GM19395 (cell line): ENCODE results near the gene IGF1.

ENCODE experiments used
- ATAC-seq: cut with Tn5 transposase; IDR thresholded peaks from one replicate; pipeline ENCODE4 v1.9.1; 2021; ENCODE audit warnings: mild to moderate bottlenecking, moderate library complexity; ENCODE audit not compliant: unreplicated experiment

IGF1 gene

DNA sequence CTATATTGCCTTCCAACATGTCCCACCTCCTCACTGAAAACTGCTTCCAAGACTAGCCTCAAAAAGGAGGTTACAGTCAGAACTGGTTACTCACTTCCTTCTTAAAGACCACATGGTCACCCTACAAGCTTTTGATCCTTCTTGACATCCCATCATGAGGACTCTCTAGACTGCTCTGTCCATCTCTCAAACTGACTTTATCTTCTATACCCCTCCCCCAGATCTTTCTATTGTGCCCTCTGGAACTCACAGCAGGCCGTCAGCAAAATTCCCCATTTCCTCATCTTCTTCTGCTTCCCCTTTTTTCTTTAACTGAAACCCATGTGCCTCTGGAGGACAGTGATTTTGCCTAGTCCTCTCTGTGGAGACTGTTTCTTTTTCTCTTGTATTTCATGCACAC lies 18.1 kb upstream of the IGF1 start:
- ATAC-seq: no peak

DNA sequence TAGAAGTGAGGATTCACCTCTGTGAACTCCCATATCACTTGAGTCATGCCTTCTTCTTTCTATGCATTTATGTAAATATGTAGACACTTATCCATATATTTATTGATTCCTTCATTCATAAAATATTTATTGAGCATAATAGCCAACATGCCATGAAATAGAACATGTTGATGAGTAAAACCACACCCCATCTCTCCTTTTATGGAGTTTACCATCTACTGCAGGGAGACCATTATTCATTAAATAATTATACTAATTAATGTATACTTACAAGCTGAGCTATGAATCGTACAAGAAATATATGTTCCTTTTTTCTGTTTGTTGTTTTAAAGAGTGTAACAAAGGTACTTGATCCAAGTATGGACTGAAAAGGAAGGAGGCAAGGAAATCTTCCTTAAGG lies 17.4 kb upstream of the IGF1 start:
- ATAC-seq: no peak

DNA sequence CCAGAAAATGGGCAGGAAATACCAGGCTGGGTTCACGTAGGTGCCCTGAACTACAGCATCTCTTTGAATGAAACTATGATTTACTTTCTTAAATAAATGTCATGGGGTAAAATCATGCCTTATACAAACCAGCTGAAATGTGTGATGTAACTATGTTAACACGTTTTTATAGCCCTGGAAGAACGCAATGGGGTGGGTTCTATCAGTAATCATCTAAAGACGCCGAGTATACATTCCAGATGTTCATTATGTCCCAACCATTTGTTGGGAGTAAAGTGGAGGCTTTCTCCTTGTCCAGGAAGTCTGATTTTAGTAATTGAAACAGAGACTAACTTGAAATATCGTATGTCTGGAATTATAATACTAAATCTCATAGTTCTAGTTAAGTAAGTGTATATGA lies 16.2 kb upstream of the IGF1 start:
- ATAC-seq: no peak

DNA sequence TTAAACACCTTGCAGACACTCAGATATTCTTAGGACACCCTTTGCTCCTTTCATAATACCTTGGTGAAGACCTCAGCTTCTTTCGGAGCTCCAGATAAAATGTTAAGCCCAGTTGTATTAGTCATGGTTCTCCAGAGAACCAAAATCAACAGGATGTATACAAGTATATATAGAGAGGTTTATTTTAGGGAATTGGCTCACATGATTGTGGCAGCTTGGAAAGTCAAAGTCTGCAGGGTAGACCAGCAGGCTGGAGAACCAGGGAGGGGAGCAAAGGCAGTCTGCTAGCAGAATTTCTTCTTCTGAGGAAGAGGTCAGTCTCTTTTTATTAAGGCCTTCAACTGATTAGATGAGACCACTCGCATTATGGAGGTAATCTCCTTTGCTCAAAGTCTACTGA lies 6.9 kb upstream of the IGF1 start:
- no peak for ATAC-seq

DNA sequence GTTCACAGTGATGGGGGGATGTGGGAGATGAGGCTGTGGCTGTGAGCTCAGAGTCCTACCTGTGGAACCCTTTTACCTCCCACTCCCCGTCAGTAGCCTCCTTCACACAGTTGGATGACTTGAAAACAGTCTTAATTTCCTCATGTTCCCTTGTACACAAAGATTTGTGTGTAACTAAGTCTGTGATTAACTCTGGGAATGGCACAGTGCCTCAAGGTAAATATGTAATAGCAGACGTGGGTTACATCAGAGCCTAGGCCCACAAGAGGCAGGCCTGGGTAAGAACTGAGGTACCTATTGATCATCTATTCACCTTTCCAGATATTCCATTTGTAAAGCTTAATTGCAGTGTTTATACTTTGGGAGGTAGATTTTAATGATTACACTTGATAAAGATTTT lies 5.8 kb upstream of the IGF1 start:
- ATAC-seq: no peak

DNA sequence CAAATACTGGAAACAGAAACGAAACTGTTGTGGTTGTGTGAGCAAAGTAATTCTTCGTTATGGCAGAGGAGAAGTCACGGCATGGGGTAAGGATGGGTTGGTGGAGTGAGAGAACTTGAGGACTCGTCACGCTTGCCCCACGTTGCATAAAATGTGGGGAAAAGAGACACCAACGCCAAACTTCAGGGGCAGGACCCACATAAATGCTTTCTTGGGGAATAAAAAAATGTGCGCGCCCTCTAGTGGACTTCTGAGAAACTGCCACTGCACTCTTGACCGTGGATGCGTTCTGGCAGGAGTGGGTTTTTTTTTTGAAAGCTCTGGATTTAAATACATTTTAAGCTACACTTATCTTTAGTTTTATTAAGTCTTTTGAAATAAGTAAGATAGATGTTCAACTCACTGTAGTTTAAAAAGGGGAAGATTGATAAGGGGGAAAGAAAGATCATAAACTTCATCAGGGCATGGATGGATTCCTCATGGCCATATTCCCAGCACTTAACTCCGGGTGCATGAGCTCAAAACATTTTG lies 4.1 kb upstream of the IGF1 start:
- peak; percentile 66 for ATAC-seq

DNA sequence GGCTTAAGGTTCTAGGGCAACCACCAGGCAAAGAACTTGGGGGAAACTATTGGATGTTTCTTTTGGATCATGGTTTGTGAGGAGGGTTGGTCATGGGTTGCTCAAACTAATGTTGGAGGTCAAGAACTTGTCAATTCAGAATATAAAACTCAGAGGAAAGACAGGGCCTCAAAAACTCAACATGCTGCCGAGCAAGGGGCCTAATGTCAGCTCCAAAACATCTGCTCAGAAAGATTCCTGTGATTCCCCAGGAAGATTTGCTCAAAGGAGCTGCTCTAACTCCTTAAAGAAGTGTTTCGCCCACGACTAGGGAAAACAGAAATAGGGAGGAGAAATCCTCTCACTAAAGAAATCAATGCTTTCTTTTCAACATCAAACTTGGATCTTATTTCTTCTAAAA lies 3.7 kb upstream of the IGF1 start:
- peak; percentile 27 for ATAC-seq

DNA sequence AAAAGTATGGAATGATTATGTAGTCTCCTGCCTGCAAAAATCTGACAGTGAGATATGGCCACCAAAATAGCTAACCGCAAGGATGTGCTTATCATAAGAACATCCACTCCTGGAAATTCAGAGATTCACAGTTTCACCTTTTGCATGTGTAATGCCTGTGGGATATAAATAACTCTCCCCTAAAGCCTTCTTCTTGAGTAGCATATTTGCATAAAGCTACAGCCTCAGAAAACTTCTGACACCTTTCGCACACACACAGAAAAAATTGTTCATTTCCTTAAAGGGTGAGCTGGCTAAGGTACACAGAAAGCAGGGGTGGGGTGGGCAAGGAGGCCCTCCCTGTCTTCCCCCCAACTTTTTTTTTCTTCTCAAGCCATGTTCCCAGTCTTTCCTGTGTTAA lies 3.1 kb upstream of the IGF1 start:
- peak; percentile 60 for ATAC-seq

DNA sequence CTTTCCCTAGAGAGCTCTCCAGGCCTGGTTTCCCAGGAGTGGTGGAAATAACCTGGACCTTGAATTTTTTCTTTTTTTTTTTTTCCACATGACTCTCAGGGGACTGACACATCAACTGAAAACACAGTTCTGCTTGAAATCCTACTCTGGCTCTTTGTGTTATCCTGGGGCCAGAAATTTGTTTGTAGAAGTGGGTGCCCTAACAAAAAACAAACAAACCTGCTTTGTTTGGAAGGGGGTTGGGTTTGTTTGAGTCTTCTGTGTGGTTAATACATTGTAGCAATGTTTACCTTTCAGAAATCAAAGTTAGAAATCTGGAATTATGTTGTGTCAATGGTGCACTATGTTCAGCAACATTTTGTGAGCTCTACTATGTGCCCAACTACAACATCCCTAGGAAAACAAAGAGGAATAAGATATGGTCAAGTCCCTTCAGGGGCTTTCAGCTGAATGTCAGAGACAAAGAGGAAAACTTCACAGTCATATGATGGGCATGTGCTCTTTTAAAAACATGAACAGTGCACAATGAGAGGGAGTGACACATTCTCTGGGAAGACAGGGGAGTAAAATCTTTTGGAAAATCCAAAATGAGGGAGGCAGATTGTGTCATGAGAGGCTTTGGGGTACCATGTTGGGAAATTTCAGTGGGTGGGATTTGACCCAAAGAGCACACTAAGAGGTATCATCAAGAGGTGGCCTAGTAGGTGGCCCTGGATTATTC lies 1.5 kb upstream of the IGF1 start:
- no peak for ATAC-seq

DNA sequence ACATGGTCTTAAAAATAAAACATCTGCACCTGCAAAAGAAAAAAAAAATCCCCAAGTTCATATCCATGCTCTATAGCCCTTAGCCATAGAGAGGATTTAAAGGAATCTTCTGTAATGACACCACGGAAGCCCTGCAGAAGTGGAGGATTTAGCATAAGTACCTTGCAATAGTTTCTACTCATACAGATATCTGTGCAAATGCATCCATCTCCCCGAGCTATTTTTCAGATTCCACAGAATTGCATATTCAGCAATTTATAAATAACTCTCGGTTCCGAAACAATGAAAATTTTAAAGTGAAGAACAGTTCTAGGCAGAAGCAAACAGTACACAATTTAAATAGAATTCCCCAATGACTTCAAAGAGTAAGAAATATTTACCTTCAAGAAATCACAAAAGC lies 424 bp downstream of the IGF1 start:
- ATAC-seq: no peak

DNA sequence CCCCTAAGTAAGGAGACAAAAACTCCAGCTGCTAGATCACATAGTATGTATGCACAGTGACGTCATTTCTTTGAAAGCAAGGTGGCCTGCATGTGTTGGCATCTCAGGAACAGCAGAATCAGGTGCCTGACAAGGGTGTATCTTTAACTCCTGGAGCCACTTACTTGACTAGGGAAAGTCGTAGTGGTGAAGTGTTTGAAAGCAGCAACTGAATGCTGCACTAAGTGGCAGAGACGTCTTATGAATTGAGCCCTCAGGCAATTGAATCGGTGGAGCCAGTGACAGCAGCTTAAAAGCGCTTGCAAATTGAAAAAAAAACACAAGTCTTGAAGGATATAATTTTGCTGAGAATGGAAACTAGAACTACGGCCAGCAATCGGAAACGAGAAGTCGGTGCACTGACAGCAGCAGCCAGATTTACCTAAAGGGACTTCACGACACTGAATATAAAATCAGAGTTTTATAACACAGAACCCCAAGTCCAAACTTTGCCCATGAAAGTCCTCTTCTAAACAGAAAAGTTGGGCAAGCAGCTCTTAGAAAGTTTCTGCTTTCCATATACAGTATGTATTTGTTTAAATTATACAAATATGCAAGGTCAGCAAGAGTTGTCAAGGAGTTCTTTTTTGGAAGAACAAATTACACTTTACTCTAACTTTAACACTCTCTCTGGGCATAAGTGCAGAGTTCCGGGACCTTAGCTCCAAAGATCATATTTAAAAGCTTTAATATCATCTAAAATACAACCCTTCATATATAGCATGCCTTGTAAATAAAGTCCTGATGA lies 1.1 kb downstream of the IGF1 start:
- peak; percentile 52 for ATAC-seq

DNA sequence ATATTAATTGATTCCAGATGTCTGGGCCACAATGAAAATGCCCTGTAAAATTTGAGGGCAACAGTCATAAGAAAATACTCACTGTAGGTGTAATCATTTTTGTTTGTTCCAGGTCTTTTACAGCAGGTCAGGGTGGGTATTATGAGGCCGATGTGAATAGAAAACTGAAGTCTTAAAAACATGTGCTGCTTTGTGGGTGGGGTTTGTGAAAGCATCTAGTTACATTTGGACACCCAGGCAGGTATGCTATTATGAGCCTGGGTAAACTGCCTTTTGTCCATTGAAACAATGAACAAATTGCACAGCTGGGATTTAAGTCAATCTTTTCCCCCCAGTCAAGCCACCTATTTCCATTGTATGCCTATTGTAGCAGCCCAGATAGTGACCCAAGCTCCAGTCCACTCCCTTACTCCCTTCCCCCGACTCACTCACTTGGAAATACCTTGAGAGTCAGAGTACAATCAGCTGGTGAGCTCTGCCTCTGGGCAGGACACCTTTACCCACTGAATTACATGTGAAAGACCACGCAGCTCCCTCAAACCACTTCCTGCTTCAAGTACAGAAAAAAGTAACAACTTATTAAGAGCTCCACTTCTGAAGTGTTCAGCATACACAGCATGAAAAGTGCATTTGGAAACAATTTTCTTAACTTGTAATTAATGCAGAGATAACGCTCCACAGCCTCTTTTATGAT lies 1.8 kb downstream of the IGF1 start:
- peak; percentile 71 for ATAC-seq

DNA sequence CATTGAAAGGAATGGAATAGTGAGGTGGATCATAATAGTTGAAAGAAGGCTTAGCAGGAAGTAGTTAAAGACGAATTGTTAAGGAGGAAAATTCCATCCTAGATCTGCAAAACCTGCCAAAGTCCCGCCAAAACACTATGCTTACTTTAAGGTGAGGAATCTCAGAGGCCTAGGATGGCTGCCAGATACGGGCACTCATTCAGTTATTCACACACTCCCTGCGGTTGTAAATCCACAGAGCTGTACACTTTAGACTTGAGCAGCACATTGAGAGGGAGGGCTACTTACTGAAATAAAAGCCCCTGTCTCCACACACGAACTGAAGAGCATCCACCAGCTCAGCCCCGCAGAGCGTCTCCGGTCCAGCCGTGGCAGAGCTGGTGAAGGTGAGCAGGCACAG lies 5.0 kb downstream of the IGF1 start:
- no peak for ATAC-seq

DNA sequence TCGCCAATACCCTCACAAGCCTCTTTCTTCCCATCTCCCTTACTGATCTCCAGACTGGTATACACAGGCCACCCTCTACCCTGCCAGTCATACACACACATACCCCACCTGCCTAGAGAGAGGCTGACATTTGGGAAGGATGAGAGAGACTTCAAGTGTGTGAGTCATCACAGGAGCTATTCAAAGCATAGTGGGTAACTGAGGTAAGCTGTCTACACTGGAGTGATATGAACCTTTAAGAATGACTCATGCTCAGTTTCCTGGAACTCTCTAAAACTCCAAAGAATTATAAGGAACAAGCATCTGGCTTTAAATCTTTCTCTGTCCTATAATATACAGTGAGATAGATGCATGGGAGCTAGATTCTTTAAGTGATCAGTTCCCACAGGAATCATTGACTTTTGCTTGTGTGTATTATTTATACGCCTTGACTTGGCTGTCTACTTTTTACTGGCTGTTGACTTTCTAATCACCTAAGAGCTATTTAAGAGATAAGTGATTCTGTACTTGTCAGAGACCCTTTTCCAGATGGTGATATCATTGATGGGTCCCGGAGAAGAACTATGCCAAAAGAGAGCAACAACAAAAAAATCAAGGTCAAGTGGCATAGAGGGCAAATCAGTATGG lies 5.8 kb downstream of the IGF1 start:
- no peak for ATAC-seq

DNA sequence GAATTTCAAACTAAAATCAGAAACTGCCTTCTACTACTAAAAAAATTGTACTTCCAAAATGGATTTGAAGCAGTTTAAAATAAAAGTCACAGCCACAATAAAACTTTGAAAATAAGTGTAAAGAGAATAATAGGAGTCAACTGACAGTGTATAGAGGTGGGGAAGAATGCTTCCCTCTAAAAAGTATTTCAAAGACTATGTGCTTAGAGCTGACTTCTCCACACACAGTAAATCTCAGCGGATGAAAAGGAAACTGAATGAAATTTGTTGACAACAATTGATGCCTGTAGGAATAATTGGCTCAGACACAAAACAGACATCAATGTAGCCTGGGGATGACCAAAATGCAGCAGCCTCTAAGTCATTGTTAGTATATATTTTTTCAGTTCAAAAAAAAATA lies 7.9 kb downstream of the IGF1 start:
- ATAC-seq: no peak

DNA sequence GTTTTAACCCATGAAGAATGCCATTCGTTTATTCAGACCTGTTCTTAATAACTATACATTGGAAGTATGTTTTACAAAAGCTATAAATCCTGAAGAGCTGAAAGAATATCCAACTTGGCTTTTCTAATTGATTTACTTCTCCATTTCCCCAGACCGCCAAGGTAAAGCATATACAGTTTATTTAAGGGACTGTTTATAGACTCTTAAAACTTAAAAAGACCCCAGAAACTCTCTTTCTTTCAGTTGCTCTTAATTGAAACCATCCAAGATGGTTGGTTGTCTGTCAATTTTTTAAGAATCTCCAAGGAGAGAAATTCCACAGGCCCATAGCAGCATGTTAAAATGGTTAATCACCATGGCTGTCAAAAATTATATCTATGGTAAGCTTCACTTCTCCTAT lies 8.8 kb downstream of the IGF1 start:
- ATAC-seq: no peak

DNA sequence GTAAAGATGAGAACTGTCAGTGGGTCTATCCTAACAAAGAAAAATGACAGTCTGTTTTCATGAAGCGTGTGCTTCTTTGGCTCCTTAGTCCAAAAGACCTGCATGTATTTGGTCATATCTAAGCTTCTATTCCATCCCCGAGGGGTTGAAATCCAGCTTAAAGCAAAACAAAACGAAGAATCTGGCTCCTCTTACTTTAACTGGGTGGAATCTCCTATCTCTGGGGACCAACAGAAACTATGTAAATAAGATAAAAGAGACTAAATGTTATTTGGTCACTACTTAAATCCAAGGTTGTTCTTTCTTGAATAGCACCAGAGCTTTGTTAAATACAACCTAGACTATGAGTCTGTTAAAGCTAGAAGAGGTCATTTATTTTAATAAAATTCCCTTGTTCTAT lies 9.4 kb downstream of the IGF1 start:
- no peak for ATAC-seq

DNA sequence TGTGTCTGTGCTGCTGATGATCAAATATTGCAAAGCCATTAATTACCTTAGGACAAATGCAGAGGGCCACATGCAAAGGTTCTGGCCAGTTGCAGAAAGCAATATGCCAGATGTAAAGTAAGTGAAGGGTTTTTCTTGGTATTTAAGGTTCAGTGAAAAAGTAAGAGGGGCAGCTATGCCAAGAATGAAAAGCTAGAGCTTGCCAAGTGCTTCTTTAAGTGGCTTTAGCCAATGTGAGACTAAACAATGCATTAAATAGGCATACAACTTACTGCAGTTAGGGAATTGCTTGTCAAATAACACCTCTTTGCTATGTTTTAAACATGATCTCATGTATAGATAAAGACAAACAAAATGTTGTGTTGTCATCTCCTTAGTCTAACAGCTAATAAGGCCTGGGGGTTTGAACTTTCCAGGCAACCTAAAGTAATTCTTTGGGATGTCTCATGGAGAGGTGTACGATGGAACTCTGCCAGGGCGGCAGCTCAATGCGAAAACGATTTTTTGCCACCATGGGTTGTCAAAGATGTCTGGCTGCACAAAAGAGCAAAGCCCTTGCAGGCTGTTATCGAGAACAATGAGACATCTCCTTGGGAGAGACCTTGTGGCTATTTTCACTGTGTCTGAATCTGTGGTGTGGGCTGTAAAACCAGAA lies 12.0 kb downstream of the IGF1 start:
- ATAC-seq: no peak

DNA sequence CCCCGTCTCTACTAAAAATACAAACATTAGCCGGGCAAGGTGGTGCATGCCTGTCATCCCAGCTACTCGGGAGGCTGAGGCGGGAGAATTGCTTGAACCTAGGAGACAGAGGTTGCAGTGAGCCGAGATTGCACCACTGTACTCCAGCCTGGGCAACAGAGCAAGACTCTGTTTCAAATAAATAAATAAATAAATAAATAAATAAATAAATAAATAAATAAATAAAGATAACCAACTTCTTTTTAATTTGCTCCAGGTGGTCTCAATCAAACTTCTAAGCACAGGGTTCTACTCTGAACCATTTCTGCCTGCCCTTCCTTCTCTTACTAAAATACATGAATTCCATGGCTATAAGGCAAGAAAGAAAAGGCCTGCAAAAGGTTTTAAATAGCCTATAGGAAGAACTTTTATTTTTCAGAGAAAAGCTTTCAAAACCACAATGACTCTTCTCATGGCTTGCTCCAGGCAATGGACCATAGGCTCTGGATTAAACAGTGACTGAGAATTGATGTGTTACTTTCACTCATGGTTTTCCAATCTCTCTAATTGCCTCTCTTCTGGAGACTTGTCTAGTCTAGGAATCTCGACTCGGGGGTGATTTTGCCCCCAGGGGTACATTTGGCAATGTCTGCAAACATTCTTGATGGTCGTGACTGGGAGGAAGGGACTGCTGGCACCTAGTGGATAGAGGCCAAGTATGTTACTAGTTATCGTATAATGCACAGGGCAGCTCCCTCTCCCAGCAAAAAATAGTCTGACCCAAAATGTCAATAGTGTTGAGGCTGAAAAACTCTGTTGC lies 14.4 kb downstream of the IGF1 start:
- ATAC-seq: no peak

DNA sequence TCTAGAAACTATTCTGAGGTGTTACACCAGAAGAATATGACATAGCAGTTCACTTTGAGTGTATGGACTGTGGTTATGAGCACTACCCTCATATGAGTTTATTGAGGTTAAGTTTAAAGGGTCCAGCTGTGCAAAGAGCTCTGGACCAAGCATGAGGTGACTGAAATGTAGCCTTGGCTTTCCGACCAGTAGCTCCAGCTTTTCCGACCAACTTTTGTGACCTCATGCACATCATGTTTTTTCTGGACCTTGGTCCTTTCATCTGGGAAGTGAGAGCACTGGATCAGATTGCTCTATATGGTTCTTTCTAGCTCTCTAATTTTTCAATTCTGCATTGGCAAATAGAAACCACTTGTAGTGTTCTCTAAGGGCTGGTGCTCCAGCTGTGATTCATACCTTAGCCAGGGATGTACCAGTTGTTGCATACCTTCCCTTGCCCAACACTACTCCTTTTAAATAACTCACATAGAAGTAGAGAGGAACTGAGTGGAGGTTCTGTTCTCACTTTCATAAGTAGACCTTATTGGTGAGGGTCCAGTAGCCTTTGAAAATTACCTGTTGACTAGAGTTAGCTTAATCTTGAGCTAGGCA lies 16.6 kb downstream of the IGF1 start:
- ATAC-seq: no peak
